ENCODE data around the gene CFAP126.
"Not testable (repeated sequence)": the region's sequence is repeated elsewhere in the genome, so short reads cannot be mapped to it uniquely, and the experiment has no call there.

CFAP126 gene, protein sequence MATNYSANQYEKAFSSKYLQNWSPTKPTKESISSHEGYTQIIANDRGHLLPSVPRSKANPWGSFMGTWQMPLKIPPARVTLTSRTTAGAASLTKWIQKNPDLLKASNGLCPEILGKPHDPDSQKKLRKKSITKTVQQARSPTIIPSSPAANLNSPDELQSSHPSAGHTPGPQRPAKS

GRCh38 chr1:161367684-161368400, at the start of gene CFAP126:
CFAP126 (minus strand) TSS chr1:161367876; CDS start chr1:161367868, 8 bp downstream.
- DNase-seq (ENCODE audit: low read depth in 2 of 2), result no peak

GRCh38 chr1:161413050-161413449, 45.4 kb upstream of the CFAP126 start:
- DNase-seq (ENCODE audit: low read depth in 2 of 2), result not testable (repeated sequence)

- not testable (repeated sequence) for DNase-seq (ENCODE audit: low read depth in 2 of 2)
These were observed 42.9 kb upstream of the CFAP126 start for GRCh38 chr1:161410636-161410970.

GRCh38 chr1:161409848-161410635, 42.4 kb upstream of the CFAP126 start:
- not testable (repeated sequence) for DNase-seq (ENCODE audit: low read depth in 2 of 2)

- DNase-seq (ENCODE audit: low read depth in 2 of 2), result no peak
These were observed 40.9 kb upstream of the CFAP126 start for GRCh38 chr1:161408429-161409052.

DNA sequence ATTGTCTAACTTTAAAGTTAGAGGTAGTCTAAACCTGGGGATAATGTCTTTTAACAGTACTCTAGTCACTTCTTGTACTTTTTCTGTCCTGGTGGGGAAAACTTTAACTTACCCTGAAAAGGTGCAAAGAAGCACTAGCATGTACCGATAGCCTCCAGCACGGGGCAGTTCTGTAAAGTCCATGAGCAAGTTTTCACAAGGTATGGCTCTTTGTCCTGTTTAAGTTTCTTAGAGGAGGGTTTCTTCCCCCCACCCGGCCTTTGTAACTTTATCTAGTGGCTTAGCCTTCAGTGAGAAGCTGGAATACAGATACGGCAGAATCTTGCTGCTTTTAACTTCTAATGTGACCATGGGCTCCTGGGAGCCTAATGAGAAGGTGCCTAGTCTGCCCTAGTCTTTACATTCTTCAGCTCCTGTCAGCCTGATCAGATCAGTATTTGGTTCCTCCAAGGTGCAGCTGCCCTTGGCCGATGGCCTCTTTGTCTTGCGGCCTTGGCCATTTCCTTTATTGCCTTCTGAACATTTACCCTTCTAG, 39.8 kb upstream of the CFAP126 start:
- DNase-seq (ENCODE audit: low read depth in 2 of 2), result no peak

DNA sequence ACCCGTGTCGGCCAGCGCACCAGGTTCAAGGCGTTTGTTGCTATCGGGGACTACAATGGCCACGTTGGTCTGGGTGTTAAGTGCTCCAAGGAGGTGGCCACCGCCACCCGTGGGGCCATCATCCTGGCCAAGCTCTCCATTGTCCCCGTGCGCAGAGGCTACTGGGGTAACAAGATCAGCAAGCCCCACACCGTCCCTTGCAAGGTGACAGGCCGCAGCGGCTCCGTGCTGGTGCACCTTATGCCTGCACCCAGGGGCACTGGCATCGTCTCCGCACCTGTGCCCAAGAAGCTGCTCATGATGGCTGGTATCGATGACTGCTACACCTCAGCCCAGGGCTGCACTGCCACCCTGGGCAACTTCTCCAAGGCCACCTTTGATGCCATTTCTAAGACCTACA, 38.9 kb upstream of the CFAP126 start:
- not testable (repeated sequence) for DNase-seq (ENCODE audit: low read depth in 2 of 2)

DNA sequence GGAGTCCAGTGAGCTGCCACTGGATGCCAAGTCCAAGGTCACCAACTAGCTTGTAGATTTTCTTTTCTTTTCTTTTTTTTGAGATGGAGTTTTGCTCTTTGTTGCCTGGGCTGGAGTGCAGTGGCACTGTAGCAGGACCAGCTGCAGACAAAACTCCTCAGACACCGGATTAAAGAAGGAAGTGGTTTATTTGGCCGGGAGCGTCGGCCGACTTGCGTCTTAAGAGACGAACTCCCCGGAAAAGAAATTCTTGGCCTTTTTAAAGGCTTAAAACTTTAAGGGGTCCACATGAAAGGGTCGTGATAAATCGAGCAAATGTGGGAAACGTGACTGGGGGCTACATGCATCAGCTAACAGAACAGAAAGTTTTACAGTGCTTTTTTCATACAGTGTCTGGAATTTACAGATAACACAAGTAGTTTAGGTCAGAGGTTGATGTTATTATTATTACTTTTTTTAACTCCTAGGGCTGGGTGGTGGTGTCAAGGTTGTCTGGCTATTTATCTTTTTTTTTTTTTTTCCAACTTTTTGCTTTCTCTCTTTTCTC, 36.4 kb upstream of the CFAP126 start:
- no peak for DNase-seq (ENCODE audit: low read depth in 2 of 2)

DNA sequence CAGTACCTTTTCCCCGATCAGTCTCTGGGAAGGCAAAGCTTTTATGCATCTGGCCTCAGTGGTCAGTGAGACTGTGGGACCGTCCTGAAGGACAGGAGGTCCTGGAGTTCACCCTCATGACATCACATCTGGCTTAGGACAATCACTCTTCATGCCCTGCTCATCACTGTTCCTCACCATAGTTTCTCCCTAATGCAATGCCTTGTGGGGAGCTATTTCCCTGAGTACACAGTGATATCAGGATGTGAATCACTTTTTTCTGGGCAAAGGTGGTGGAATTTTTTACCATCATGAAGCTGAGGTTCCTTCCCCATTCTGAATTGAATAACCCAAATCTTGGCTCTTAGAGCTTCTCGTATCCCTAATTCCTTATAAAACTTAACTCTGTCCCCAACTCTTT, 34.8 kb upstream of the CFAP126 start:
- no peak for DNase-seq (ENCODE audit: low read depth in 2 of 2)

DNA sequence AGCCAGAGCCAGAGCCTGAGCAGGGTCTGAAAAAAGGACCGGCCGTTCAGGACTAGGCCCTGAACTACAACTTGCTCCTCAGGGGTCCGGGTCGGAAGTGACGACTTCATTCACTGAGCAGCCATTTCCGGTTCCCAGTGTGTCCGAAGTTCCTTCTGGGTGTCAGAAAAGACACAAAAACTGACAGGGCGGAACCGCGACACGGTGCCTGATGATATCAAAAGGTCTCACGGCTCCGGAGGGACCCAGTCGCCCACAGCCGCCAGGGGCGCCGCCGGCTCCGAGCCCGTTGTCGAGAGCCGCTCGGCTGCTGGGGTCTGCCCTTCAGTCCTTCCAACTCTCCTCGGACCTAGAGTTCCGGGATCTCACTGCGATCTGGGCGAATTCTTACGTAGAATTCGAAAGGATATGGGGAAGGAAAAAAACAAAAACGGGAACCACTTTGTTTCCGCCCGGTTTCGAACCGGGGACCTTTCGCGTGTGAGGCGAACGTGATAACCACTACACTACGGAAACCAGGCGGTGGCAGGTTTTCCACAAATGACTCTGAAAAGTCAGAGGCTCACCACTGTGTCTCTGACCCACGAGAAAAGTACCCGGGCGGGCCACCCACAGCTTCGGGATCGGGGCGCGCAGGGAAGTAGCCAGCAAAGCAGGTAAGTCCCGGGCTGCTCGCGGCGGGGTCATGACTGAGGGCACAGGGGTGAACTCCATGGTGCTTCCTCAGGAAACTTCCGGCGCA, 31.8 kb upstream of the CFAP126 start:
- peak; percentile 88 to 97 for DNase-seq (ENCODE audit: low read depth in 2 of 2)

- DNase-seq (ENCODE audit: low read depth in 2 of 2), result no peak
These were observed 31.2 kb upstream of the CFAP126 start for GRCh38 chr1:161398900-161399256.

- not testable (repeated sequence) for DNase-seq (ENCODE audit: low read depth in 2 of 2)
These were observed 29.4 kb upstream of the CFAP126 start for GRCh38 chr1:161397038-161397437.

DNA sequence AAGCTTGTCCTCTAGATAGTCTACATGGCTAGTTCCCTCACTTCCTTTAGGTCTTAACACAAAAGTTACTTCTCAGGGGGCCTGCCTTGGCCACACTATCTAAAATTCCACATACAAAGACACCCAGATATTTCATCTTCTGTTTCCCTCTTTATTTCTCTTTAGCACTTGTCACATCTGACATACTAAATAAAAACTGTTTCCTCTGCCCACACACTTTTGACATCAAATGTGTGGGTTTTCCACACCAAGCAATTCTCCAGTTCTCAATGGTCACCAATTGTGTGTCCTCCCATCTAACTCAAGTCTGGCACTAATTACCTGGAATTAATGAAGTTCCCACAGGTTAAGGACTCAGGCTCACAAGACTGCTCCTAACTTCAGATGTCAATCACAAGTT, 25.5 kb upstream of the CFAP126 start:
- no peak for DNase-seq (ENCODE audit: low read depth in 2 of 2)

DNA sequence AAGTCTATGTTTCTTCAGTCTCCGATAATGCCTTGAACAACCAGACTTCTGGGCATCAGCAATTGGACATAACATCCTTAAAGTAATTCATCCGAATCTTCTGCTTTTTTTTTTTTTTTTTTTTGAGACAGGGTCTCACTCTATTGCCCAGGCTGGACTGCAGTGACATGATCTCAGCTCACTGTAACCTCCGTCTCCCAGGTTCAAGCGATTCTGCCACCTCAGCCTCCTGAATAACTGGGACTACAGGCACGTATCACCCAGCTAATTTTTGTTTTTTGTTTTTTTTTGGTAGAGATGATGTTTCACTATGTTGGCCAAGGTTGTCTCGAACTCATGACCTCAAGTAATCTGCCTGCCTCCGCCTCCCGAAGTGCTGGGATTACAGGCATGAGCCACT, 23.9 kb upstream of the CFAP126 start:
- no peak for DNase-seq (ENCODE audit: low read depth in 2 of 2)

DNA sequence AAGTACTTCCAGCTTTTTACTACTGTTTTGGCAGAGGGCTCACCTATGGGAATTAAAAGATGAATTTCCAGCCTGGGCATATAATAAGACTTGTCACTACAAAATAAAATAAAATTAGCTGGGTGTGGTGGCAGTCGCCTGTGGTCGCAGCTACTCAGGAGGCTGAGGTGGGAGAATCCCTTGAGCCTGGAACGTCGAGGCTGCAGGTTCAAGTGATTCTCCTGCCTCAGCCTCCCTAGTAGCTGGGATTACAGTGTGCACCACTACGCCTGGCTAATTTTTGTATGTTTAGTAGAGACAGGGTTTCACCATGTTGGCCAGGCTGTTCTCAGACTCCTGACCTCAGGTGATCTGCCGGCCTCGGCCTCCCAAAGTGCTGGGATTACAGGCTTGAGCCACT, 23.5 kb upstream of the CFAP126 start:
- not testable (repeated sequence) for DNase-seq (ENCODE audit: low read depth in 2 of 2)

- no peak for DNase-seq (ENCODE audit: low read depth in 2 of 2)
These were observed 22.8 kb upstream of the CFAP126 start for GRCh38 chr1:161390559-161390858.

DNA sequence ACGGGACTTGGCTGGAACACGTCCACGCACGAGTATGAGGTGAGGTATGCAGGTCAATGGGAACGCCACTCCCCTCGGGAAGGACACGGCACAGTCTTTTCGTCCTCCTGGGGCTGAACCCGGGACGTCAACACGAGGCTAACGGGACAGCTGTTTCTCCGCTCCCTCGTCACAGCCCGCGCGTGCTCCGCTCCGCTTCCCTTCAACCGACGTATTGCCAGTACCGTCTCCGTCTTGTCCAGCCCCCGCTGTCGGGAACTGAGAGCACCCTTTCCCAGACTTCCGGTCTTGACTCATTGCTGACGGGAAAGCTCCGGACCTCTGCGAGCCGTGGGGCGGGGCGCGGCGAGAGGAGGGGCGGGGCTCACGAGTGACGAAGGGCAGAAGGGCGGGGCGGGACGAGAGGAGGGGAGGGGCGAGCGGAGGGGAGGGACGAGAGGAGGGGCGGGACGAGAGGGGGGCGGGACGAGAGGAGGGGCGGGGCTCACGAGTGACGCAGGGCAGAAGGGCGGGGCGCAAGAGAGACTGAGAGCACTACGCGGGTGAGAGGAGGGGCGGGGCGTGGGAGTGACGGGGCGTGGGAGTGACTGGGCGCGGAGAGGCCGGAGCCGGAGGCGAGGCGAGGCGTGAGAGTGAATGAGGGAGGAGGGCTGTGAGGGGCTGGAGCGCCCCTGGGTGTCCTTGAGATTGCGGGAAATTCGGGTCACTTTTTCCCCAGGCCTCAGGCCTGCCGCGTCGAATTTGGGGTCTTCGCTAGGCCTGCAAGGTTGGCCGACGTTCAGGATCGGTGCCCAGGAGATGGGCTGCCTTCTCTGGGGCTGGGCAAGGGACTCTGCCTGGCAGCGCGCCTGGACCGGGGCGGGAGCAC, 22.2 kb upstream of the CFAP126 start:
- peak; percentile 89 to 94 for DNase-seq (ENCODE audit: low read depth in 2 of 2)

- not testable (repeated sequence) for DNase-seq (ENCODE audit: low read depth in 2 of 2)
These were observed 21.5 kb upstream of the CFAP126 start for GRCh38 chr1:161389158-161389557.

GRCh38 chr1:161388639-161389038, 21.0 kb upstream of the CFAP126 start:
- DNase-seq (ENCODE audit: low read depth in 2 of 2), result no peak

Measured in stimulated activated CD4-positive, alpha-beta T cell treated with anti-CD3 and anti-CD28 coated beads, Interleukin-1b, Interleukin-23, amount 100 ng/mL, for 4 hours (primary cell).